ENCODE results near the gene UXS1. TPM values are rescaled to one million over a fixed set of nuclear protein-coding genes. Genes with fewer than 3 reads are reported as not detected.

UXS1 gene
- polyA plus RNA-seq, 3 donors from 2014 or later = 41.9 to 62.3 (median 47.5) TPM

- Mint-ChIP-seq H3K27ac (no peak overlapping the region), H3K36me3 (peaks cover 6 to 14% (median 13%) of the 10 kb centered on the region in 3 donors), H3K9me3 (no peaks in the 10 kb centered on the region), H3K27me3 (ENCODE audit: low read depth in 3 of 3) (peaks cover 0 to 2% (median 0%) of the 10 kb centered on the region in 3 donors), H3K4me1 (peaks cover 2 to 5% of the 10 kb centered on the region in 2 donors), H3K4me3 (no peak overlapping the region)
- DNase-seq = peak; percentile 58 to 69 (median 64)
Measured at GRCh38 chr2:106104332-106105062, 89.6 kb downstream of the UXS1 start.

GRCh38 chr2:106099691-106100090 lies 94.4 kb downstream of the UXS1 start:
- Mint-ChIP-seq H3K9me3 (no peaks in the 10 kb centered on the region), H3K4me3 (no peak overlapping the region), H3K36me3 (peaks cover 11 to 21% (median 18%) of the 10 kb centered on the region in 3 donors)

GRCh38 chr2:106098664-106099063 lies 95.4 kb downstream of the UXS1 start:
- no peak for DNase-seq
- Mint-ChIP-seq H3K27me3 (ENCODE audit: low read depth in 3 of 3) (peaks cover 2 to 5% (median 3%) of the 10 kb centered on the region in 3 donors), H3K9me3 (no peaks in the 10 kb centered on the region), H3K36me3 (peaks cover 11 to 22% (median 18%) of the 10 kb centered on the region in 3 donors), H3K4me1 (peaks cover 28 to 33% of the 10 kb centered on the region in 2 donors), H3K27ac (peak overlapping the region in 5 of 6 donors; percentile 44 to 68 (median 56)), H3K4me3 (no peak overlapping the region)

More at GRCh38 chr2:106099691-106100090, 94.4 kb downstream of the UXS1 start:
- peaks cover 19 to 28% of the 10 kb centered on the region in 2 donors for H3K4me1 Mint-ChIP-seq
- no peak for DNase-seq
- H3K27ac Mint-ChIP-seq = peak overlapping the region in 2 of 6 donors; percentile 20 to 45
- H3K27me3 Mint-ChIP-seq (ENCODE audit: low read depth in 3 of 3) = peaks cover 0 to 5% (median 2%) of the 10 kb centered on the region in 3 donors

GRCh38 chr2:106098081-106098480 lies 96.0 kb downstream of the UXS1 start:
- Mint-ChIP-seq H3K9me3 (no peaks in the 10 kb centered on the region), H3K4me1 (peaks cover 30 to 39% of the 10 kb centered on the region in 2 donors), H3K27me3 (ENCODE audit: low read depth in 3 of 3) (peaks cover 2 to 5% (median 3%) of the 10 kb centered on the region in 3 donors), H3K36me3 (peaks cover 11 to 27% (median 23%) of the 10 kb centered on the region in 3 donors), H3K27ac (peak overlapping the region in 2 of 6 donors; percentile 57 to 68), H3K4me3 (no peak overlapping the region)
- DNase-seq = no peak

- no peak for DNase-seq
- no peaks in the 10 kb centered on the region for H3K9me3 Mint-ChIP-seq
- H3K36me3 Mint-ChIP-seq = peaks cover 11 to 31% (median 23%) of the 10 kb centered on the region in 3 donors
- peaks cover 30 to 41% of the 10 kb centered on the region in 2 donors for H3K4me1 Mint-ChIP-seq
- peaks cover 2 to 5% (median 3%) of the 10 kb centered on the region in 3 donors for H3K27me3 Mint-ChIP-seq (ENCODE audit: low read depth in 3 of 3)
- H3K4me3 Mint-ChIP-seq = no peak overlapping the region
- peak overlapping the region in 3 of 6 donors; percentile 30 to 97 (median 68) for H3K27ac Mint-ChIP-seq
Measured at GRCh38 chr2:106097038-106098000, 96.8 kb downstream of the UXS1 start.

GRCh38 chr2:106096299-106097037 lies 97.6 kb downstream of the UXS1 start:
- Mint-ChIP-seq H3K9me3 (no peaks in the 10 kb centered on the region), H3K4me3 (peak overlapping the region; percentile 70 to 81 (median 73)), H3K27ac (peak overlapping the region; percentile 85 to 97 (median 92)), H3K36me3 (peaks cover 11 to 35% (median 23%) of the 10 kb centered on the region in 3 donors), H3K4me1 (peaks cover 30 to 41% of the 10 kb centered on the region in 2 donors), H3K27me3 (ENCODE audit: low read depth in 3 of 3) (peaks cover 2 to 5% (median 3%) of the 10 kb centered on the region in 3 donors)
- no peak for DNase-seq

- Mint-ChIP-seq H3K36me3 (peaks cover 11 to 33% (median 19%) of the 10 kb centered on the region in 3 donors), H3K27me3 (ENCODE audit: low read depth in 3 of 3) (peaks cover 2 to 5% (median 3%) of the 10 kb centered on the region in 3 donors), H3K4me1 (peaks cover 30 to 41% of the 10 kb centered on the region in 2 donors), H3K4me3 (peak overlapping the region; percentile 70 to 81 (median 73)), H3K9me3 (no peaks in the 10 kb centered on the region), H3K27ac (peak overlapping the region; percentile 85 to 97 (median 92))
- peak; percentile 69 to 73 (median 73) for DNase-seq
Measured at GRCh38 chr2:106095478-106096298, 98.4 kb downstream of the UXS1 start.

GRCh38 chr2:106094131-106094841 lies 99.8 kb downstream of the UXS1 start:
- H3K27me3 Mint-ChIP-seq (ENCODE audit: low read depth in 3 of 3) = peaks cover 2 to 5% (median 3%) of the 10 kb centered on the region in 3 donors
- peaks cover 7 to 26% (median 10%) of the 10 kb centered on the region in 3 donors for H3K36me3 Mint-ChIP-seq
- H3K4me3 Mint-ChIP-seq = peak overlapping the region; percentile 58 to 82 (median 75)
- H3K4me1 Mint-ChIP-seq = peaks cover 30 to 41% of the 10 kb centered on the region in 2 donors
- H3K9me3 Mint-ChIP-seq = no peaks in the 10 kb centered on the region
- peak; percentile 43 to 50 (median 48) for DNase-seq
- peak overlapping the region; percentile 80 to 92 (median 88) for H3K27ac Mint-ChIP-seq

- Mint-ChIP-seq H3K4me3 (no peak overlapping the region), H3K27ac (peak overlapping the region in 2 of 6 donors; percentile 36 to 39), H3K27me3 (ENCODE audit: low read depth in 3 of 3) (peaks cover 0 to 3% (median 3%) of the 10 kb centered on the region in 3 donors), H3K4me1 (peaks cover 23 to 33% of the 10 kb centered on the region in 2 donors), H3K9me3 (peaks cover 0 to 1% (median 0%) of the 10 kb centered on the region in 6 donors), H3K36me3 (peaks cover 6 to 25% (median 11%) of the 10 kb centered on the region in 3 donors)
- DNase-seq = no peak
Measured at GRCh38 chr2:106090916-106091618, 103.0 kb downstream of the UXS1 start.

GRCh38 chr2:106089611-106090010 lies 104.5 kb downstream of the UXS1 start:
- H3K4me3 Mint-ChIP-seq = no peak overlapping the region

More at GRCh38 chr2:106089611-106090010, 104.5 kb downstream of the UXS1 start:
- H3K27ac Mint-ChIP-seq = no peak overlapping the region
- no peak for DNase-seq
- H3K4me1 Mint-ChIP-seq = peaks cover 11 to 22% of the 10 kb centered on the region in 2 donors
- H3K36me3 Mint-ChIP-seq = peaks cover 6 to 25% (median 11%) of the 10 kb centered on the region in 3 donors
- H3K27me3 Mint-ChIP-seq (ENCODE audit: low read depth in 3 of 3) = peaks cover 0 to 3% (median 0%) of the 10 kb centered on the region in 3 donors
- peaks cover 0 to 1% (median 0%) of the 10 kb centered on the region in 6 donors for H3K9me3 Mint-ChIP-seq
